RWPE1 (cell line): ENCODE measurements around the gene INPP5A.
"Not testable (repeated sequence)": the region's sequence is repeated elsewhere in the genome, so short reads cannot be mapped to it uniquely, and the experiment has no call there.

Source experiments
- CTCF ChIA-PET: fragments of 350-600 bp; sonication (Branson Sonifier 250); formaldehyde crosslinking; extraction: SDS; loops from one replicate; lab custom pipeline; 2021; lab: Yijun Ruan, JAX
- POLR2A ChIA-PET: fragments of 400-600 bp; formaldehyde crosslinking; extraction: SDS; loops from one replicate; lab custom pipeline; 2020; ENCODE audit warnings: antibody characterized with exemption; ENCODE audit not compliant: low non-redundant PET; lab: Yijun Ruan, JAX
- DNase-seq: peaks from one replicate; pipeline ENCODE4 v3.0.0; 2012; ENCODE audit warnings: low spot score
- H3K27ac ChIP-seq: fragments of 450-650 bp; 2 replicates; pipeline ENCODE4 v1.5.1; 2017
- TF ChIP-seq, protein P1 (sequence below): fragments of 450-650 bp; conservative IDR thresholded peaks from 2 replicates; pipeline ENCODE4 v1.5.1; 2017; ENCODE audit warnings: low read depth, mild to moderate bottlenecking

The INPP5A gene

DNA sequence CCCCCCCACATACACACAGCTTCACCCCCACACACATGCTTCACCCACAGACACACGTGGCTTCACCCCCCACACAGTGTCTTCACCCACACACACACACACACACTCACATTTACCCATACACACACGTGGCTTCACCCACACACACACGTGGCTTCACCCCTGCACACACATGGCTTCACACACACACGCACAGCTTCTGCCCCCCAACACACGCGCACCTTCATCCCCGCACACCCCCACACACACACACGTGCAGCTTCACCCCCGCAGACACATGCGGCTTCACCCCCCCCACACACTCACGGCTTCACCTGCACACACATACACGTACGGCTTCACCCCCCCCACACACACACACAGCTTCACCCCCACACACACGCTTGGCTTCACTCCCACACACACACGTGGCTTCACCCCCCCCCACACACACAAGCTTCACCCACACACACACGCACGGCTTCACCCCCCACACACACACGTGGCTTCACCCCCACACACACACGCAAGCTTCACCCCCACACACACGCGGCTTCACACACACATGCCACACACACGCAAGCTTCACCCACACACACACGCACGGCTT, 165.9 kb downstream of the INPP5A start:
- TF ChIP-seq, protein P1, sequence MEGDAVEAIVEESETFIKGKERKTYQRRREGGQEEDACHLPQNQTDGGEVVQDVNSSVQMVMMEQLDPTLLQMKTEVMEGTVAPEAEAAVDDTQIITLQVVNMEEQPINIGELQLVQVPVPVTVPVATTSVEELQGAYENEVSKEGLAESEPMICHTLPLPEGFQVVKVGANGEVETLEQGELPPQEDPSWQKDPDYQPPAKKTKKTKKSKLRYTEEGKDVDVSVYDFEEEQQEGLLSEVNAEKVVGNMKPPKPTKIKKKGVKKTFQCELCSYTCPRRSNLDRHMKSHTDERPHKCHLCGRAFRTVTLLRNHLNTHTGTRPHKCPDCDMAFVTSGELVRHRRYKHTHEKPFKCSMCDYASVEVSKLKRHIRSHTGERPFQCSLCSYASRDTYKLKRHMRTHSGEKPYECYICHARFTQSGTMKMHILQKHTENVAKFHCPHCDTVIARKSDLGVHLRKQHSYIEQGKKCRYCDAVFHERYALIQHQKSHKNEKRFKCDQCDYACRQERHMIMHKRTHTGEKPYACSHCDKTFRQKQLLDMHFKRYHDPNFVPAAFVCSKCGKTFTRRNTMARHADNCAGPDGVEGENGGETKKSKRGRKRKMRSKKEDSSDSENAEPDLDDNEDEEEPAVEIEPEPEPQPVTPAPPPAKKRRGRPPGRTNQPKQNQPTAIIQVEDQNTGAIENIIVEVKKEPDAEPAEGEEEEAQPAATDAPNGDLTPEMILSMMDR: no peak
- ChIA-PET CTCF (interaction anchor here (0.8 kb wide), 1 partner anchor 9 kb away, joined by 5 read pairs; no protein-coding TSS in a partner anchor), POLR2A (no interaction called here)
- DNase-seq: no peak
- no peak overlapping the region; the same call in 1 of the 2 replicates for H3K27ac ChIP-seq

DNA sequence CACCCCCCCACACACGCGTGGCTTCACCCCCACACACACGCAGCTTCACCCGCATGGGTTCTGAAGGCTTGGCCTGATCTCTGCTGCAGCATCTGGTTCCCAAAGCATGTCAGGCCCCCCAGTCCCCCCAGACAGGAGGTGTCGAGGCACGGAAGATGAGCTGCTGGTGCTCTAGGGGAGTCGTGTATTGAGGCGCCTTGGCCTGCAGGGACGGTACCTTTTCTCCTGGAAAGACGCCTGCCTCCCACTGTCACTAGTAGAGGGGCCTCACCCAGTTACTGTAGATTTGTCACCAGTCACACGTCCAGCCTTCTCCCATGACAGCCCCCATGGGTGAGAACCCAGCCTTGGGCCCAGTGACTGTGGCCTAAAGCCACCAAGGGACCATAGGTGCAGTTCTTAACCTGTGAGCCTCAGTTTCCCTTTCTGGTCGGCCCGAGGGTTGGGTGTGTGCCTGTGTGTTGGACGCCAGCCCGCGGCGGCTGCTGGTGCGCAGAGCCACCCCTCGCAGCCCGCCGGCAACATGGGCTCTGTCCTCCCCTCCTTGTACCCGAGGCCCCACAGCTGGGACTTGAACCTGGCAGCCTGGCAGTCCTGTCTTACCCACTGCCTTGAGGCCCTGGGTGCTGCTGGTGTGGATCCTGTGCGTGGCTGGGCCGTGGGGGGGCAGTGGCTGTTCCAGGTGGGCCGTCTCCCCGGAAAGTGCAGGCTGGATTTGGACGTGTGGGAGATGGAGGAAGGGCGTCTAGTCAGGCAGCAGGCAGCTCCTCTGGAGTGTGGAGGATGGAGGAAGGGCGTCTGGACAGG, 166.6 kb downstream of the INPP5A start:
- DNase-seq: no peak
- TF ChIP-seq, protein P1: no peak
- no peak overlapping the region for H3K27ac ChIP-seq
- ChIA-PET POLR2A (no interaction called here), CTCF (interaction anchor here (0.8 kb wide), 1 partner anchor 10 kb away, joined by 5 read pairs; no protein-coding TSS in a partner anchor)

DNA sequence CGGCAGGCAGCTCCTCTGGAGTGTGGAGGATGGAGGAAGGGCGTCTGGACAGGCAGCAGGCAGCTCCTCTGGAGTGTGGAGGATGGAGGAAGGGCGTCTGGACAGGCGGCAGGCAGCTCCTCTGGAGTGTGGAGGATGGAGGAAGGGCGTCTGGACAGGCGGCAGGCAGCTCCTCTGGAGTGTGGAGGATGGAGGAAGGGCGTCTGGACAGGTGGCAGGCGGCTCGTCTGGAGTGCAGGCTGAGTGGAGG, 167.2 kb downstream of the INPP5A start:
- DNase-seq, H3K27ac ChIP-seq, POLR2A ChIA-PET: not testable (repeated sequence)
- CTCF ChIA-PET: interaction anchor here (0.6 kb wide), 1 partner anchor 84 kb away, joined by 4 read pairs; no protein-coding TSS in a partner anchor

DNA sequence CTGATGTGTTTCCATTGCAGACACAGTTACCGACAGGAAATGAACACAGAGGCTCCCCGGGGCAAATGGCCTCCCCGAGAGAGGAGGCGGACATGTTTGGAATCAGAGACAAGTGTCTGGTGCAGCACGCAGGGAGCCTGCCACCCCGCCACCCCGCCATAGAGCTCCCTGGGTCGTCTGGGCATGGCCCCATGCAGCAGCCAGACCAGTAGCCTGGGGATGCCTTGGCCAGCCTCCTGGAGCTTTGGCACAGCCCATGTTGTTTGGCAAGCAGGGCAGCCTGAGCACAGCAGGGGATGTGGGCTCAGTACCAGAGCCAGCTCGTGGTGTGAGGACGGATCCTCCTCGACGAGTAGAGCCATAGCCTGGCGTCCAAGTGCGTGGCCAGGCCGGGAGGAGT, 167.6 kb downstream of the INPP5A start:
- no peak for DNase-seq
- CTCF ChIA-PET: interaction anchor here (0.6 kb wide), 2 partner anchors 83 to 927 kb away, joined by 3 to 4 read pairs; no protein-coding TSS in a partner anchor
- POLR2A ChIA-PET: no interaction called here

DNA sequence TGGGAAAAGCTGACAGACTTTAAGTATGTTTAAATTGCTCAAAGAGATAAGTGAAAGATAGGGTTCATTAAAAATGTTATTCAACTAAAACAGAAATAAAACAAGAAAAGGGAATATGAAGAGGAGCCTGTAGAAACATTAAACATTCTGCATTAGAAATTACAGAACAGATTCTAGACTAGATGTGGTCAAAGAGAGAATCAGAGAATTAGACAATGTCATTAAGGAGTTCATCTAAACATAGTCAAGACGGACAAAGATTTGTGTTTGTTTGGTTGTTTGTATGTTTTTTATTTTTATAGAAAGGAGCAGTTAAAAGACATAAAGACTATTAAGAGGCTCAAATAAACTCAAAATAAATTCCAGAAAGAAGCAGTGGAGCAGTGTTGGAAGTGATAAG, 168.4 kb downstream of the INPP5A start:
- CTCF ChIA-PET: no interaction called here
- POLR2A ChIA-PET: no interaction called here
- no peak overlapping the region for H3K27ac ChIP-seq
- no peak for DNase-seq
- TF ChIP-seq, protein P1: no peak

More for the DNA sequence above, 167.6 kb downstream of the INPP5A start:
- no peak overlapping the region for H3K27ac ChIP-seq
- TF ChIP-seq, protein P1: no peak

DNA sequence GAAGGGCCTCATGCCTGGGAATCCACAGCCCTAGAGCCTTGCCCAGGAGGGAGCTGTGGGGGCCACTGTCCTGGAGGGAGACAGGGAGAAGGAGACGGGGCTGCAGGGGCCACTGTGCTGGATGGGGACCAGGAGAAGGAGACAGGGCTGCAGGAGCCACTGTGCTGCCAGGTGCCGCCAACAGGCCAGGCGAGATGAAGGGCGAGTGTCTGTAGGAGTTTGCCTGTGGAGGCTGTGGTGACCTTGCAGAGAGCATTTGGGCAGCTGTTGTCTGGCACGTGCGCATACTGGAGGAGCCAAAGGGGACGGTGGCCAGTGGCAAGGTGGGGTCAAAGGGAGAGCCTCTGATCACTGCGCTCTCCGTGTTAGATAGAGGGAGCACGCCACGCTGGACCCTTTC, 169.1 kb downstream of the INPP5A start:
- CTCF ChIA-PET: no interaction called here
- TF ChIP-seq, protein P1: no peak
- POLR2A ChIA-PET: no interaction called here
- DNase-seq: no peak
- H3K27ac ChIP-seq: no peak overlapping the region
